GDM1 (cell line): ENCODE measurements around the gene RRP12.
A peak's percentile ranks its signal among the peaks of the same experiment; 100 is the strongest.
"Not testable (repeated sequence)": the region's sequence is repeated elsewhere in the genome, so short reads cannot be mapped to it uniquely, and the experiment has no call there.

Source experiments
- DNase-seq: peaks from one replicate; lab custom pipeline; 2025; lab: John Stamatoyannopoulos, UW

Gene RRP12, protein sequence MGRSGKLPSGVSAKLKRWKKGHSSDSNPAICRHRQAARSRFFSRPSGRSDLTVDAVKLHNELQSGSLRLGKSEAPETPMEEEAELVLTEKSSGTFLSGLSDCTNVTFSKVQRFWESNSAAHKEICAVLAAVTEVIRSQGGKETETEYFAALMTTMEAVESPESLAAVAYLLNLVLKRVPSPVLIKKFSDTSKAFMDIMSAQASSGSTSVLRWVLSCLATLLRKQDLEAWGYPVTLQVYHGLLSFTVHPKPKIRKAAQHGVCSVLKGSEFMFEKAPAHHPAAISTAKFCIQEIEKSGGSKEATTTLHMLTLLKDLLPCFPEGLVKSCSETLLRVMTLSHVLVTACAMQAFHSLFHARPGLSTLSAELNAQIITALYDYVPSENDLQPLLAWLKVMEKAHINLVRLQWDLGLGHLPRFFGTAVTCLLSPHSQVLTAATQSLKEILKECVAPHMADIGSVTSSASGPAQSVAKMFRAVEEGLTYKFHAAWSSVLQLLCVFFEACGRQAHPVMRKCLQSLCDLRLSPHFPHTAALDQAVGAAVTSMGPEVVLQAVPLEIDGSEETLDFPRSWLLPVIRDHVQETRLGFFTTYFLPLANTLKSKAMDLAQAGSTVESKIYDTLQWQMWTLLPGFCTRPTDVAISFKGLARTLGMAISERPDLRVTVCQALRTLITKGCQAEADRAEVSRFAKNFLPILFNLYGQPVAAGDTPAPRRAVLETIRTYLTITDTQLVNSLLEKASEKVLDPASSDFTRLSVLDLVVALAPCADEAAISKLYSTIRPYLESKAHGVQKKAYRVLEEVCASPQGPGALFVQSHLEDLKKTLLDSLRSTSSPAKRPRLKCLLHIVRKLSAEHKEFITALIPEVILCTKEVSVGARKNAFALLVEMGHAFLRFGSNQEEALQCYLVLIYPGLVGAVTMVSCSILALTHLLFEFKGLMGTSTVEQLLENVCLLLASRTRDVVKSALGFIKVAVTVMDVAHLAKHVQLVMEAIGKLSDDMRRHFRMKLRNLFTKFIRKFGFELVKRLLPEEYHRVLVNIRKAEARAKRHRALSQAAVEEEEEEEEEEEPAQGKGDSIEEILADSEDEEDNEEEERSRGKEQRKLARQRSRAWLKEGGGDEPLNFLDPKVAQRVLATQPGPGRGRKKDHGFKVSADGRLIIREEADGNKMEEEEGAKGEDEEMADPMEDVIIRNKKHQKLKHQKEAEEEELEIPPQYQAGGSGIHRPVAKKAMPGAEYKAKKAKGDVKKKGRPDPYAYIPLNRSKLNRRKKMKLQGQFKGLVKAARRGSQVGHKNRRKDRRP (N-terminal part only)

DNA sequence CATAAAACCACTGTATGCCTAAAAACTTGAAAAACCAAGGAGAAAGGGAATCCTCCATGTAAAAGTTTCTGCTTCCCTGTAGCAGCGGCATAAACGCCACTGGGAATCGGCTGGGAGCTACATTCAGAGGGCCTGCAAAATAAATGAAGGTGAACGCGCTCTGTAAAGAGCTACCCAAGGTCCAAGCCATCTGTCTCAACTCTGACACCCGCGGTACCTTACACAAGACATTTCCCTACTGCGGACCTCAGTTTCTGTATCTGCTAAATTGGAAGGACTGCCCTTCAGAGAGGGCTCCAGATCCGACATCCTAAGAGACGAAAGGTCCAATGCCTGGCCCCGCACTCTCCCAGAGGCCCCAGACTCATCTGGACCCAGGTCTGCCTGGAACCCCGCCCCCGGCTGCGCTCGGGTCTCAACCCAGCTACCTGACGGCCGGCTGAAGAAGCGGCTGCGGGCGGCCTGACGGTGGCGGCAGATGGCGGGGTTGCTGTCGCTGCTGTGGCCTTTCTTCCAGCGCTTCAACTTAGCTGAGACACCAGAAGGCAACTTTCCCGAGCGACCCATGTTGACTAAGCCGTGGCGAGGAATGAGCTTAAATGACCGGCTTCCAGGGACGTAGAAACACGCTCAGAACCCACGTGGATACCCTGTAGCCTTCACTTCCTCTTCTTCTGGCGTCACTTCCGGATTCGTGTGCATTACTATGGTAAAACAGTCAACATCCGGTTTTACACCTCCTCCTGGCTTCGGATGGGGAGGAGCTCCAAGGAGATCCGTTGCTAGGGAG lies at the start of gene RRP12:
Gene RRP12, minus strand, starts transcription at position 676 of the 790 bp plus-strand sequence. Its CDS starts 109 bp downstream, at position 567.
- peak; percentile 92 for DNase-seq

DNA sequence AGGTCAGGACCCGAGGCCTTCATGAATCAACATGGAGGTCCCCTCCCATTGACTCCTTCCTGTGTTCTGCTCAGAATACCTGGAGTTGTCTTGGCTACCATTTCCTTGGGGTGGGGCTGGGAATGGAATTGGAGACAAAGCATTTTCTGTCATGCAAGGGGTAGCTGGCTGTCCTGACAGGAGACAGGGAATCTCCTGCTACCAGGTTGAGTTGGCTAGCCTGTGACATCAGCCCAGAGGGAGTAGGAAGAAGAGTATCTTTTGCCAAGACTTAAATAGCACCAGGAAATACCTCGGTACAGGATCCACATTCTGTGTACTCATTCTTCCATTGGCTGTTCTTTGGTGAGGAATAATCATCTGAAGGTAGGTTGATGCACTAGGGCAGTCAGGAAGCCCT lies 49.7 kb upstream of the RRP12 start:
- no peak for DNase-seq

DNA sequence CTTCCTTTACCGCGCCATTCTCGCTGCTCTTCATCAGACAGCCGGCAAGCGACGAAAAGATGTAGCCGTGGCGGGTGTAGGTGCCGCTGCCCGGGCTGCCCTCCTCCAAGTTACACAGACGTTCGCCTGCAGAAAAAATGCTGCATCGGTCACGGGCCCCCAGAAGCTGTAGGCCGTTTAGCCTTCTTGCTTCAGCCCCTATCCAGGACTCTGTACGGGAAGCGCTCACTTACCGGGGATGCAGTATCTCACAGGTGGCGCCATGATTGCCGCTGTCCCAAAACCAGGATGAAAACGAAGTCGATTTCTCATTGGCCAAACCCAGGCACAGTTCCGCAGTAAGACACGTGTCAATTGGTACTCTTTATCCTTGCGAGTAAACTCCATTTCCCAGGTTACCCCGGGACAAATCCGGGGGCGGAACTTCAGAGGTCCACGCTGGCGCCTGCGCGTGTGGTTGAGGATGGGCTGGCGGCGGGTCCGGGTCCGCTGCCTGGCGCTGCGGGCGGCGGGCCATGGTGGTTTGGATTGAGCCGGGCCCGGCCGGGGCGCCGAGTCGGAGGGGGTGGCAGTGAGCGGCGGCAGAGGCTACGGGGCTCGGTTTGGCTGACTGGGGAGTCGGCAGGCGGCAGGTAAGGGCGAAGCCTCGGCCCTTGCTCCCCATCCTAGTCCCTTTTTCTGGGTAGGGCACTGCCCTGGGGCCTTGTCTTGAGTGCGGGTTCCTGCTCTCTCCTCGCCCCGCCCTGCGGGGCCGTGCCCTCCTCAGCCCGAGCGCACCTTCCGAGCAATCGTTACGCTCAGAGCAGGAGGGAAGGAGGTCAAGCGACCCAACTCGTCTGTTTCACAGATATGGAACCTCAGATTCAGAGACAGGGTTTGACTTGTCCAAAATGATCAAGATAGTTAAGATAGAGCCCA lies 44.8 kb upstream of the RRP12 start, which contains the start of the genes EXOSC1 and ZDHHC16:
Gene EXOSC1, minus strand, starts transcription at position 285 of the 918 bp plus-strand sequence. Its CDS starts 21 bp downstream, at position 264.
Gene ZDHHC16, plus strand, starts transcription at position 454 of the 918 bp plus-strand sequence. CDS start 5,501 bp downstream, outside the sequence.
- DNase-seq, result peak; percentile 87

DNA sequence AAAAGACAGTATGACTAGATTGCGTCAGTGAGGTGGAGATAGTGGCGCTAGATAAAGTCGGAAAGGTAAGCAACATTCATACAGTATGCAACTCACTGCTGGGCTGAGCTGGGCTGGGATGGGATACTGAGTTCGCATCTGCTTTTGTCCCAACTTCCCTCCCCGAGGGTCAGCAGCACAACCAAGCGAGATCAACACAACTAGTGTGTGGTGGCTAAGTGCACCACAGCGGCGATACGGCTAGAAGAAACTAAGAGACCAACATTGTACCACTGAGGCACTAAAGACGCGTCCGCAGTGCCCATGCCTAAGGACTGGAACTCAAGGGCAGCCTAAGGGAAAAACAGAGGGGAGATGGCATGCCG lies 44.2 kb upstream of the RRP12 start:
- no peak for DNase-seq

DNA sequence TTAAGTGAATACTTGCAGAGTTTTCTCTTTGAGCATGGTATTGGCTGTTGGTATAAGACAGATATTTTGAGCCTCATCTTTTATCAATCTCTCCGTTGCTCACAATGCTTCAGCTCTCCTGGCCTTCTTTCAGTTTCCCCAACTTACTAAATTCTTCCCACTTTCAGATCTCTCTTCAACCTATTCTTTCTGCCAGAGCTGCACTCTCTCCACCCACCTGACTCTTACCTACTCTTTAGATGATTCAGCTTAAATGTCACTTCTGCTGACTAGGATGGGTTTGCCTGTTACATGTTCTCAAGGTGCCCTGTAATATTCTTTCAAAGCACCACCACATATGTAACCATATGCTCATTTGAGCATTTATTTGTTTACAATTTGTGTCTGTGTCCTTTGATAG lies 43.1 kb upstream of the RRP12 start:
- DNase-seq, result no peak

DNA sequence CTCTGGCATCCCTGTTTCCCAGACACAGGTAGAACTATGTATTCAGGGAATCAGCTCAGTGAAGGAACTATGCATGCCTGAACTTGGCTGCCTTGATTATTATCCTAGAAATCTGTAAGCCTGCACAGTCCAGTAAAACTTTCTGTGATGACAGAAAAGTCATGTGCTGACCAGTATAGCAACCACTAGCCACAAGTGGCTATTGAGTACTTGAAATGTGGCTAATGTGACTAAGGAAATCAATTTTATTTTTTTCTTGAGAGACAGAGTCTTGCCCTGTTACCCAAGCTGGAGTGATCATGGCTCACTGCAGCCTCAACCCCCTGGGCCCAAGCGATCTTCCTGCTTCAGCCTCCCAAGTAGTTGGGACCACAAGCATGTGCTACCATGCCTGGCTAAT lies 41.1 kb upstream of the RRP12 start:
- DNase-seq, result no peak

DNA sequence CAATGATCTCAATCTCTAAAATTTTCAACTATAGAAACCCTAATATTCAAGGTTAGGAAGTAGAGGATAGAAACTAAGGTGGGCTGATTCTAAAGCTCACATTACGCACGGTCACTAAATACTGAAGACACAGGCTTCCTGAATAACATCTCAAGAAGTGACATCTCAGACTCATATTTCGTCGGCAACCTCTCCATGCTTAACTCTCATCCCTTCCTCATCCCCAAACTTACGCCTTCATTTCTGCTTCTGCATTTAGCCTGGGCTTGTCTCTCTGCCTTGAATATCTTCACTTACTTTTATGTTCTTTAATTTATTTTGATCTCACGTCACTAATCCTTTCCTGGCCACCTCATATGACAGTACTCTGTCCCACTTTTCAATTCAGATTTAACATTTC lies 34.1 kb upstream of the RRP12 start:
- DNase-seq, result no peak

DNA sequence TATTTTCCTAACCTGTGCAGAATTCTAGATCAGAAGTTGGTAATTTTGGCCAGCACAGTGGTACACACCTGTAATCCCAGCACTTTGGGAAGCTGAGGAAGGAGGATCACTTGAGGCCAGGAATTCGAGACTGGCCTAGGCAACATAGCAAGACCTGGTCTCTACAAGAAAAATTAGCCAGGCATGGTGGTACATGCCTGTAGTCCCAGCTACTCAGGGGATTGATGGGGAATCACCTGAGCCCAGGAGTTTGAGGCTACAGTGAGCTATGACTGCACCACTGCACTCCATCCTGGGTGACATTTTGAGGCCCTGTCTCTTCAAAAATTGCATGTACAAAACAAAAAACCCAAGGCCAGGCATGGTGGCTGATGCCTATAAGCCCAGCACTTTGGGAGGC lies 33.4 kb upstream of the RRP12 start:
- DNase-seq, result no peak

DNA sequence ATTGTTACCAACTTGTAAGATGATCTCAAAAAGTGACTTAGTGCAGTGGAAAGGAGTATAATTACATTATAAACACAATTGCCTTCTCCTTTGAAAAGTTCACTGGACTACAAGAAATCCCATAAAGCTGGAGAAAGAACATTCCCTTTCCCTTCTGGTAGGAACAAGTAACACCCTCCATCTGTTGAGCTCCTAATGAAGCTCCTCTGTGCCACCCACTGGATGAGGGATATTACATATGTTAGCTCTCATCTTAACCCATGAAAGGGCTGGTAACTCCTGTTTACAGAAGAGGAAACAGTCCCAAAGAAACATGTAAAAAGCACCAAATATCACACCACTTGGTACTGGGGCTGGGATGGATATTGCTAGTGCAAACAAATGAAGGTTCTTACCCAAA lies 32.9 kb upstream of the RRP12 start:
- no peak for DNase-seq

DNA sequence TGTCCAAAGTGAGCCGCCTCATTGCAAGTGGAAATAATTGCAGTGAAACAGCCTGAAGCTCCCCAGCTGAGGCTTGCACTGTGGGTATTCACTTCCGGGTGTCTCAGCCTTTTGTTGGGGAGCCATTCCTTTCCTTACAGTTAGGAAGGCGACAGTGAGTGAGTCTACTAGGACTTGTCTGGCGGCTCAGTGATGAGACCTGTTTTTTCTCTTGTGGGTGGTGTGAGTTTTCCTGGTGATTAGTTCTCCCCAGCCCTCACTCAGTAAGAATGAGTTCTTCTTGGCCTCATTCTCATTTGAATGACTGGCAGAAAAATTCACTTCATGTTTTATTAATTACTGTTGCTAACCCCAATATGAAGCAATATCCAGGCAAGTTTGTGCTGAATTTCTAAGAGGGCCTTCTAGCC lies 27.4 kb upstream of the RRP12 start:
- no peak for DNase-seq

DNA sequence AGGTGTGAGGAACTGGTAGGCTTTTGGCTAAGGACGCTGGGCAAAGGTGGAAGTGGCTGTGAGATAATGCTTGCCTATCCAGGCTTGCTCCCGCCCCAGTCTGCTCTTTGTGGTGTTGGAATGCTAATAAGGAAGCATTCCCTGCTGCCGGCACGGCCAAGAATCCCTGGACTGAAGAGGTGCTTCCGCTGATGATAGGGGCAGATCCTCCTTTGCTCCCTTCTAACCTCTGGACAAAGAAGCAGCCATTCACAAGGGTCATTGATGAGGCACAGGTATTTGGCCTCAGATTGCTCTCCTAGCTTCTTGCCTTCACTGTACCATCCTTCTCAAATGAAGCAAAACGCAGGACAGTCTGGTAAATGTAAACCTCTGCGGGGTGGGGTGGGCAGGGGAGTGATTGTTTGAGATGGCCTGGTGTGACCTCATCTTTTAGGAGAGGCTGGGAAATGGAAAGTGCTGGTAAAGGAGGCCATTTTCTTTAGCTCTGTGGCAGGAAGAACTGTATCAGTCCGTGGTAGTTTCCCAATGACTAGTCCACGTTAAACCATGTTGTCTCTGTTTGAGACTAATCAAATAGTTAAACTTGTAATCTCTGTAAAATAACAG lies 26.5 kb upstream of the RRP12 start:
- DNase-seq, result no peak

DNA sequence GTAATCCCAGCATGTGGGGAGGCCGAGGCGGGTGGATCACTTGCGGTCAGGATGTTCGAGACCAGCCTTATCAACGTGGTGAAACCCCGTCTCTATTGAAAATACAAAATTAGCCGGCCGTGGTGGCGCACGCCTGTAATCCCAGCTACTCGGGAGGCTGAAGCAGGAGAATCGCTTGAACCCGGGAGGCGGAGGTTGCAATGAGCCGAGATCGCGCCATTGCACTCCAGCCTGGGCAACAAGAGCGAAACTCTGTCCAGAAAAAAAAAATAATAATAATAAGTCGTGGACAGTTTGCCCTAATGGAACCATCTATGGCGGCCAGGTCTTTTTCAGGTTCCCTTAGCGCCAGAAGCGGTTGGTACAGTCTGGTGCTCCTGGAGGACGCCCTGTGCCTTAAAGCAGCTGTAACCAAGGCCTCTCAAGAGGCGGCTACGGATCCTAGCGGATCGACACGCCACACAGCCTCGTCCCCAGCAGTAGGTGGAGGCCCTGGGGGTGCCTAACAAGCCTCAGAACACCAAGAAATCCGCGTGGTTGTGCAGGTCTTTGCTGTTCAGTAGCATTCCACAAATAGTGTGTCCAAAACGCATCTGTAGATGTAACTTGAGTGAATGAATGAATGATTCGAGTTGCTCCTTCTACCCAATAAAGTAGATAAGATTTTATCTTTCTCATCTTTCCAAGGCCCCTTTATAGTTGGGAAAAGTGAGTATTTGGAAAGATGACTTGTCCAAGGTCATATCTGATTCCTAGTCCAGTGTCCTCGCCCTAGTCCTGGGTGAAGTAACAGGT lies 25.8 kb upstream of the RRP12 start:
- DNase-seq, result no peak

DNA sequence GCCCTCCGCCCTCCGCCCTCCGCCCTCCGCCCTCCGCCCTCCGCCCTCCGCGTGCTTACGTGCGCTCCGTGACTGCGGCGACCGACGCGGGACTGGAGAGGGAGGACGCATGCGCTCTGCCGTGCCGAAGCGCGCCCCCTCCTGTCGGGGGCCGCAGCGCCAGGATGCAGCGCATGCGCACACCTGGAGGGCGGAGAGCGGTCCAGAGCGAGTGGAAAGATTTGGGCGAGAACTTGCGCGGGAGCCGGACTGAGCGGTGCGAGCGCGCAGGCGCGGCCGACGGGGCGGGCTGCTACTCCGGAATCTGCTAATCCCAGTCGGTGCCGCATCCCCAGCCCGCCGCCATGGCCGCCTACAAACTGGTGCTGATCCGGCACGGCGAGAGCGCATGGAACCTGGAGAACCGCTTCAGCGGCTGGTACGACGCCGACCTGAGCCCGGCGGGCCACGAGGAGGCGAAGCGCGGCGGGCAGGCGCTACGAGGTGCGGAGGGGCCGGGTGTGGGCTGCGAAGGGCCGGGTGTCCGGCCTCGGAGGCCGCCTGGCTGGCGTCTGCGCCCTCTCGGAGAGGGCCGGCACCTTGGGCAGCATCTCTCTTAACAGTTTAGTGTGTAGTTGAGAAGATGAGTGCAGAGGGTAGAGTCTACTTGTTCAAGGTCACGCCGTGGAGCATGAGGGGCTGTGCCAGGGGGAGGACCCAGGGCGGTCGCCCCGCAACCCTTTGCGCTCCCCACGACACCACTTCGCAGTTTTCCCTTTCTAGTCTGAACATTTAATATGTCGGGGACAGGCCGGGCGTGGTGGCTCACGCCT lies 25.0 kb upstream of the RRP12 start, which contains the start of gene PGAM1:
Gene PGAM1, plus strand, starts transcription at position 228 of the 812 bp plus-strand sequence. Its CDS starts 117 bp downstream, at position 345.
- DNase-seq, result peak; percentile 97

DNA sequence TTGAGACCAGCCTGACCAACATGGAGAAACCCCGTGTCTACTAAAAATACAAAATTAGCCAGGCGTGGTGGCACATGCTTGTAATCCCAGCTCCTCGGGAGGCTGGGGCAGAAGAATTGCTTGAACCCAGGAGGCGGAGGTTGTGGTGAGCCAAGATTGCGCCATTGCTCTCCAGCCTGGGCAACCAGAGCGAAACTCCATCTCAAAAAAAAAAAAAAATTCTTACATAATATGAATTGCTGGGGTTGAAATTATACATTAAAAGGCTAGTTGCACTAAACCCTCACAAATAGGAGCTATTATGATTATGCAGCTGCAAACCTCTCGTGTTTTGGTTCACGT lies 22.6 kb upstream of the RRP12 start:
- not testable (repeated sequence) for DNase-seq

DNA sequence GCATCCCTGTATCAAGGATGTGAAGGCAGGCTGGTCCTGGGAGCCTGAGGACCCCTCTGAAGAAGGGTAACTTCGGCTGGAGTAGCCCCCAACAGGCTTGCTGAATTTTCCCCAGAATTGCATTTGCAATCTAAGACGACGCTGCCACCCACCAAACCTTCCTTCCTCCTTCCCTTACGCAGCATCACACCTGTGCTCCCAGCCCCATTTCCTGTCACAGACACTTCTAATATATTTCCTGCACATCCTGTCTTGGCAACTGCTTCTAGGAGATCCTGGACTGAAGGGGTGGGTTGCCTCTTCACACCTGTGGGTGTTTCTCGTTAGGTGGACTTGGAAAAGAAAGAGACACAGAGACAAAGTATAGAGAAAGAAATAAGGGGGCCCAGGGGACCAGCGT lies 15.4 kb upstream of the RRP12 start:
- DNase-seq, result no peak

DNA sequence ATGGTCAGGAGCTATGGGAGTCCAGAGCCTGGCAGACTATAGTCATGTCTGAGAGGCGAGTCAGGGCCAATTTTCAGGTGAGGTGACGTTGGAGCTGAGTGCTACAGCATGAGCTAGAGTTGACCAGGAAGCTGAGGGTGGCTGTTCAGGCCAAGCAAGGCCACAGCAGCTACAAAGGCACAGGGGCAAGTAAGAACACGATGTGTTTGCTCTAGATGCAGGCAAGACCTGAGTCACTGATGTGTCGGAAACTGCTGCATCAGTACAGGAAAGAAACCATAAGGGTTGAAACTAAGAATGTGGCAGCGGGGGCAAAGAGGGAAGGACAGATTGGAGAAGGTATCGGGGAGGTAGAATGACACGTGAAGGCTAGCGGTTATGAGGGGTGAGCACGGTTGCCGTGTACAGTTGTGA lies 11.8 kb upstream of the RRP12 start:
- peak; percentile 17 for DNase-seq

DNA sequence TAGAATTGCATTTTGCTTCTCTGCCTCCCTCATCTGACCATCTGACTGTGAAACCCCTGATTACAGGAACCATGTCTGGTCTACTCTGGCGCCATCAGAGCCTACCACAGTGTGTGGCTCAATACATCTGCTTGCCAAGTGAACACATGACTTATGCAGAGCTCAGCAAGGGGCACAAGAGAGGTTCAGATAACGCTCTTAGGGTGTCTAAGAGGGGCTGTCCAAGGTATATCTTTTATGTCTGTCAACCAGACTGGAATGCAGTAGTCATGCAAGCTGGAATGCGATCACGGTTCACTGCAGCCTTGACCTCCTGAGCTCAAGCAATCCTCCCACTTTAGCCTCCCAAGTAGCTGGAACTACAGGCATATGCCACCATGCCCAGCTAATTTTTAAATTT lies 10.3 kb upstream of the RRP12 start:
- no peak for DNase-seq

DNA sequence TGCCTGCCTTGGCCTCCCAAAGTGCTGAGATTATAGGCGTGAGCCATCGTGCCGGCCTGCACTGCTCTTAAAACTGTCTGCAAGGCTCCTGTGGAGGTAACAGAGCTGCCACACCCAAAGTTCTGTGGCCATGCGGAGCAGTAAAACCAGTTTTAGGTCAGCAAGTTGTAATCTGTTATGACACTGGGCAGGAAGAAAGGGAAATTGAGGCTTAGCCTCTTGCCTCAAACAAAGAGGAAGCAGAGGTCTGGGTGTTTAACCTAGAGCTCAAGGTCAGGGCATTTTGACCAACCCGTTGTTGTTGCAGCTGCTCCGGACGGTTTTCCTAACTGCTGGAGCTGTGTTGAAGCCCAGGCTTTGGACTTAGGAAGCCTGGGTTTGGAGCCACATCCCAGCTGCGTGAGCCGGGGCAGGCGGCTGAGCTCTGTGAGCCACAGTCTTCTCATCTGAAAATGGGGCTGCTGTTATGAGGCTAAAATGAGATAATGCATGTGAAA lies 7.4 kb upstream of the RRP12 start:
- no peak for DNase-seq
